ENCODE data around the gene CROCC2.

The CROCC2 gene

DNA sequence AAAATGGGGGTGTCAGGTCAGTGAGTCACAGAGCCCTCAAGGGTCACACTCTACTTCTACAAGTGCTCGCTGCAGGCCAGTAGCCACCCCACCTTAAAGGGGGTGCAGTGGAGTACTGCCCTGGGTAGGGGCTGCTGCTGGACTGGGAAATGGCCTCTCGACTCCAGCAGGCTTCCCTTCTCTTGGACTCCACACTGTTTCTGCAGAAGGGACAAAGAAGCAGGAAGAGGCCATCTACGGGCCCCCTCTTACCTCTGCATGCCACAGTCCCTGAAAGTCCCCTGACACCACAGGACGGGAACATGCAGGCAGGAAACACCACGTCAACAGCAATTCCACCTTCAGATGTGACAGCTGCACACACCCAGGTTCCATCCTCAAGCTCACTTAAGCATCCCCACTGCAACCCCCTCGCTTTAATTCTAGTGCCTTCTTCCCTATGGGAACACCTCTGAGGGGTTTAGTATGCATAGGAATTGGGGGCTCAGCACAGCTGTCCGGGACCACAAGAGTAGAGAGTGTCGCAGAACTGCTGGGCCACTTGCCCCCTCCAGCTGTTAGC lies 114.6 kb downstream of the CROCC2 start:
- DNase-seq, result no peak

DNA sequence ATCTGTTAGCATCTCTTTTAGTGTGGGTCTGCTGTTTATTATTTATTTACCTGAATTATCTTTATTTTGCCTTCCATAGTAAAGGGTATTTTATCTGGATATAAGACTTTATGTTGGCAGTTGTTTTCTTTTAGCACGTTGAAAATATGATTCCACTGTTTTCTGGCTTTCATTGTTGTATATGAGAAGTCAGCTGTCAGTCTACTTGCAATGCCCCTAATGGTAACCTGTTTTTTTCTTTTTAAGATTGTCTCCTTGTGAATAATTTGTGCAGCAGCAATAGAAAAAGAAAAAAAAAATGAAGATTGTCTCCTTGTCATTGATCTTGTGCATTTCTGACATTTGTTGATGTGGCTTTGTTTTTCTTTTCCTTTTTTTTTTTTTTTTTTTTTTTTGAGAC lies 119.5 kb downstream of the CROCC2 start:
- DNase-seq, result no peak

GRCh38 chr2:241029599-241030332 lies 123.6 kb downstream of the CROCC2 start:
- DNase-seq, result no peak

- DNase-seq, result no peak
Observed at GRCh38 chr2:241030333-241030680, 124.2 kb downstream of the CROCC2 start.

GRCh38 chr2:241030883-241031282 lies 124.7 kb downstream of the CROCC2 start:
- no peak for DNase-seq

- no peak for DNase-seq
Observed at GRCh38 chr2:241031436-241032165, 125.5 kb downstream of the CROCC2 start.

- no peak for DNase-seq
Observed at GRCh38 chr2:241033336-241033987, 127.3 kb downstream of the CROCC2 start.

GRCh38 chr2:241033994-241034393 lies 127.9 kb downstream of the CROCC2 start:
- no peak for DNase-seq

DNA sequence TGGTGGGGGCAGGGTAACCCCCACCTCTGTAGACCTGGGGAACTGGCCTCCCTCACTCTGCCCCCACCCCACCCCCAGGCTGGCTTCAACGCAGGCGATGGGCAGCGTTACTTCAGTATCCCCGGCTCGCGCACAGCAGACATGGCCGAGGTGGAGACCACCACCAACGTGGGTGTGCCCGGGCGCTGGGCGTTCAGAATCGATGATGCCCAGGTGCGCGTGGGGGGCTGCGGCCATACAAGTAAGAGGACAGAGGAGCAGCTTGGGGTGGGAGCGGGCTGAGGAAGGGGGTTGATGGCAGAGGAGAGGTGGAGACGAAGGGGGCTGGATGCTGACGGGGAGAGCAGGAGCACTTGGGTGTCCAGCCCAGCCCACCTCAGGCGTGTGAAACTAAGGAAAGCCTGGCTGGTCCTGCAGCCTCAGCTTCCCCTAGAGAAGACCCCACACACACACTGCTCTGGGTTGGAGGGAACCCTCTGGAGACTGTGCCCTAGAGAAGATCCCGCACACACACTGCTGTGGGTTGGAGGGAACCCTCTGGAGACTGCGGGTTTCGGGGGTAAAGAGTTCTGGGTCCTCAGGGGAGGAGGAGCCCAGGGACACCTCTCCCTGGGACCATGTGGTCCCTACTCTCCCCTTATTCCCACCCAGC lies 128.5 kb downstream of the CROCC2 start:
- DNase-seq, result no peak

- no peak for DNase-seq
Observed at GRCh38 chr2:241035142-241035817, 129.1 kb downstream of the CROCC2 start.

DNA sequence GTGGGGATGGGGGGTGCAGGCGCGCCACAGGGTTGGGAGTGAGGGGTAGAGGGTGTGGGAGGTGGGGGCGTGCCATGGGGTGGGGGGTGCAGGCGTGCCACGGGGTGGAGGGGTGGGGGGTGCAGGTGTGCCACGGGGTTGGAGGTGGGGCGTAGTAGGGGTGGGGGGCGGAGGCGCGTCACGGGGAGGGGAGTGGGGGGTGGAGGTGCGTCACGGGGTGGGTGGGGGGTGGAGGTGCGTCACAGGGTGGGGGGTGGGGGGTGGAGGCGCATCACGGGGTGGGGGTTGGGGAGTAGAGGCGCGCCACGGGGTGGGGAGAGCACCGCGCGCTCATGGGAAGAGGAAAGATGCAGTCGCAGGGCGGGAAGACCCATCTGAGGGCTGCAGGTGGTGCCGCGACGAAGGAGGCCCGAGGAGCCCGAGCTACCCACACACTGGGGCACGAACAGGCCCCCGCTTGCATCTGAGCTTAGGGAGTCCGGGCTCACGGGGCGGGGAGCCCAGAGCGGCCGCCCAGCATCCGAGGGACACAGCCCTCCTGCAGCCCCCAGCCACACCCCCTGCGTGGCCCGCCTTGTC lies 129.8 kb downstream of the CROCC2 start:
- no peak for DNase-seq

- no peak for DNase-seq
Observed at GRCh38 chr2:241036397-241036963, 130.3 kb downstream of the CROCC2 start.

DNA sequence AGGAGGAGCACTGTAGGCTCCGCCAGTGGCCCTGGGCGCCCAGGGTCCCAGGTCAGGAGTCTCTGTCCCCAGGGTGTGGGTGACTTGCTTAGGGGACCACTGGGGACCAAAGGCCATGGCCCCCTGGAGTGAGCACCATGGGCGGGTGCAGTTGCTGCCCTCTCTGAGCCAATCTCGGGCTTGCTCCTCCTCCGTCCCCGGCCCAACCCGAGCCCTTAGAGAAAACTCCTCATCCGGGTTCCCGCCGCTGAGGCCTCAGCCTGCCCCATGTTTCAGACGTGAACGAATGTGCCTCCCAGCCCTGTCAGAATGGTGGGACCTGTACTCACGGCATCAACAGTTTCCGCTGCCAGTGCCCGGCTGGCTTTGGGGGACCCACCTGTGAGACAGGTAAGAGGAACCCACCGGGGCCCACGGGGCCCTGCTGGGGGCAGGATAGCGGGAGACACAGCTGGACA lies 130.9 kb downstream of the CROCC2 start:
- DNase-seq, result no peak

DNA sequence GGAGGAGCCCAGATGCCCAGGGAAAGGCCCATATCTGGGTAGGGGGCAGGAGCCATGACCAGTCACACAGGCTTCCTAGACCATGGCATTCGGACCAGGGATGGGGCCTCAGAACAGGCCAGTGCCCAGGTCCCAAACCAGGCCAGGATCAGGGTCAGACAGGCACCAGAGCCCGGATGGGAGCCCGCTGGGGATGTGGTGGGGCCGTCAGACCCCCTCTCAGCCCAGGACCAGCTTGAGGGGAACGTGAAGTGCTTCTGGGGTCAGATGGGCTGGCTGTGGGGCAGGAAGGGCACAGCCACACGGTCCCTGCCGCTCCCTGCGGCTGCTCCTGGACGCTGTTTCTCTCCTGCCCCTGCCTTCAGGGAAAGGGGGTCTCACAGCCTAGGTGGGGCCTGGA lies 131.4 kb downstream of the CROCC2 start:
- DNase-seq, result no peak

GRCh38 chr2:241038374-241039180 lies 132.4 kb downstream of the CROCC2 start:
- DNase-seq, result no peak

- no peak for DNase-seq
Observed at GRCh38 chr2:241039416-241039815, 133.3 kb downstream of the CROCC2 start.

DNA sequence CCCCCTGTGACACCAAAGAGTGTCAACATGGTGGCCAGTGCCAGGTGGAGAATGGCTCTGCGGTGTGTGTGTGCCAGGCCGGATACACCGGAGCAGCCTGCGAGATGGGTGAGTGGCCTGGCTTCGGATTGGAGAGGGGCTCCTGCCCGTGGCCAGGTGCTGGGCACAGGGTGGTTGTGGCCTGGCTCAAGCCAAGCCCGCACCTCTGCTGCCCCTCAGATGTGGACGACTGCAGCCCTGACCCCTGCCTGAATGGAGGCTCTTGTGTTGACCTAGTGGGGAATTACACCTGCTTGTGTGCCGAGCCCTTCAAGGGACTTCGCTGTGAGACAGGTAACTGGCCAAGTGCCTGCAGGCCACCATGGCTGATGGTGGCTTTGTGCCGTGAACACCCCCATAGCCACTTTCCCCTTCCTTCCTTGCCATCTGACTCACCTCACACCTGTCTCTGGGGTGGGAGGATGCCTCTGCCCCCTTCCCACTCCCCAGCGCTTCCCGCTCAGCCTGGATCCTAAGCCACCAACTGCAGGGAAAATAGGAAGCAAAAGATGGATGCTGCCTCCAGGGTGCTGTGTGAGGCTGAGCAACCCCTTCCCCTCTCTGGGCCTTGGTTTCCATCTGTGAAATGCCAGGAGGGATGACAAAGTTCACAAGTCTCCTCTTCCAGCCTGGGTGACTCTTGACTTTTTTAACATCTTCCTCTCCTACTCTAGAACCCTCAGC lies 134.1 kb downstream of the CROCC2 start:
- no peak for DNase-seq

- DNase-seq, result no peak
Observed at GRCh38 chr2:241041589-241042158, 135.5 kb downstream of the CROCC2 start.

All from right forelimb (tissue), 1 donor.